GM12878 (cell line): ENCODE measurements around the gene ENTPD3. TPM values are rescaled to one million over a fixed set of nuclear protein-coding genes. Genes with fewer than 3 reads are reported as not detected.

ENCODE experiments used
- ATAC-seq: fragments of 200-7000 bp; cut with Tn5 transposase; 3 replicates; pipeline ENCODE4 v1.9.1; 2020; ENCODE audit warnings: mild to moderate bottlenecking, moderate library complexity
- BruUV-seq: library from RNA; stranded (reverse); fragments of 400-500 nt; replicated peaks from 2 replicates; lab custom pipeline; 2021; lab: Mats Ljungman, UMichigan
- CTCF ChIA-PET: fragments of 300-600 bp; sonication (Branson Sonifier 250); formaldehyde crosslinking; extraction: SDS; loops from one replicate; lab custom pipeline; 2021; ENCODE audit warnings: inconsistent platforms; lab: Yijun Ruan, JAX
- POLR2A ChIA-PET: fragments of 350-600 bp; formaldehyde crosslinking; extraction: SDS; loops from one replicate; lab custom pipeline; 2021; ENCODE audit warnings: inconsistent platforms; lab: Charles Lee
- RAD21 ChIA-PET: fragments of 300-600 bp; sonication (Branson Sonifier 250); formaldehyde crosslinking; loops from one replicate; lab custom pipeline; 2023; ENCODE audit warnings: antibody characterized with exemption; ENCODE audit not compliant: unreplicated experiment; lab: Charles Lee
- SMC1A ChIA-PET: fragments of 300-600 bp; sonication (Branson Sonifier 250); formaldehyde crosslinking; loops from one replicate; lab custom pipeline; 2023; ENCODE audit not compliant: unreplicated experiment, uncharacterized antibody; lab: Charles Lee
- DNase-seq: peaks from one replicate; pipeline ENCODE4 v3.0.0-alpha.2; 2011; ENCODE audit warnings: low read depth, low spot score
- FAIRE-seq: peaks from 3 replicates; lab custom pipeline; 2011; peaks lifted over from hg19 to GRCh38; lab: Jason Lieb, UNC
- H2AFZ ChIP-seq: 2 replicates; pipeline ENCODE4 v1.6.0; 2011; ENCODE audit warnings: low read depth, low read length, control low read depth; ENCODE audit not compliant: control insufficient read depth
- H3K27ac ChIP-seq: 2 replicates; pipeline ENCODE4 v1.5.1; 2011; ENCODE audit warnings: control low read depth; ENCODE audit not compliant: control insufficient read depth, insufficient read depth
- H3K27me3 ChIP-seq, 2 experiments: replicated peaks in 1 of 2; 2 replicates each; pipeline versions ENCODE4 v1.6.0 to v1.6.1; 2011; ENCODE audit warnings: low read length in 1 of 2; ENCODE audit not compliant: control insufficient read depth in 2 of 2, insufficient read depth in 2 of 2
- H3K36me3 ChIP-seq, 2 experiments: 2 replicates each; pipeline ENCODE4 v1.5.1; 2011; ENCODE audit warnings: low read length in 1 of 2; ENCODE audit not compliant: control insufficient read depth in 2 of 2, insufficient read depth in 2 of 2
- H3K4me1 ChIP-seq: 2 replicates; pipeline ENCODE4 v1.6.1; 2011; ENCODE audit warnings: mild to moderate bottlenecking, low read length, moderate library complexity, mixed read lengths; ENCODE audit not compliant: control insufficient read depth, insufficient read depth
- H3K4me2 ChIP-seq: 2 replicates; pipeline ENCODE4 v1.6.0; 2011; ENCODE audit warnings: control low read depth; ENCODE audit not compliant: control insufficient read depth, insufficient read depth
- H3K4me3 ChIP-seq: fragments of 200-600 bp; sonication (generic); 2 replicates; pipeline ENCODE4 v1.5.1; 2016
- H3K79me2 ChIP-seq: 2 replicates; pipeline ENCODE4 v1.6.0; 2011; ENCODE audit warnings: low read length; ENCODE audit not compliant: control insufficient read depth, insufficient read depth
- H3K9ac ChIP-seq: 2 replicates; pipeline ENCODE4 v1.8.0; 2011; ENCODE audit warnings: low read length, control low read depth, mixed read lengths; ENCODE audit not compliant: control insufficient read depth, insufficient read depth
- H3K9me3 ChIP-seq: replicated peaks from 3 replicates; pipeline ENCODE4 v1.5.1; 2011; ENCODE audit warnings: mild to moderate bottlenecking, low read length; ENCODE audit not compliant: control insufficient read depth, insufficient read depth
- H4K20me1 ChIP-seq: 2 replicates; pipeline ENCODE4 v1.6.0; 2011; ENCODE audit not compliant: control insufficient read depth, insufficient read depth
- CREB1 ChIP-seq: IDR thresholded peaks from 2 replicates; pipeline ENCODE4 v1.6.1; 2012; ENCODE audit warnings: low read depth, mild to moderate bottlenecking, inconsistent platforms
- FOXK2 ChIP-seq: fragments of 450-650 bp; IDR thresholded peaks from 2 replicates; pipeline ENCODE4 v1.6.1; 2017; ENCODE audit warnings: mild to moderate bottlenecking, moderate library complexity
- IKZF2 ChIP-seq, 2 experiments: fragments of 450-650 bp; IDR thresholded peaks; 2 replicates each; pipeline ENCODE4 v1.6.1; 2017; ENCODE audit warnings: mild to moderate bottlenecking in 2 of 2, moderate library complexity in 2 of 2
- MTA2 ChIP-seq: fragments of 450-650 bp; IDR thresholded peaks from 2 replicates; pipeline ENCODE4 v1.6.1; 2016; ENCODE audit warnings: low read depth, mild to moderate bottlenecking, moderate library complexity
- MTA3 ChIP-seq: IDR thresholded peaks from 2 replicates; pipeline ENCODE4 v1.6.1; 2012; ENCODE audit warnings: low read length, inconsistent platforms, borderline replicate concordance
- POLR2A ChIP-seq: IDR thresholded peaks from 2 replicates; pipeline ENCODE4 v1.6.1; 2011; ENCODE audit warnings: low read depth, mild to moderate bottlenecking, low read length
- POLR2AphosphoS5 ChIP-seq: IDR thresholded peaks from 2 replicates; pipeline ENCODE4 v1.6.1; 2011; ENCODE audit warnings: mild to moderate bottlenecking, low read length, inconsistent platforms
- POU2F2 ChIP-seq: IDR thresholded peaks from 3 replicates; pipeline ENCODE4 v1.6.1; 2011; ENCODE audit warnings: low read depth, mild to moderate bottlenecking, low read length, borderline replicate concordance
- WGBS: methylation state at CpG from one replicate; pipeline ENCODE4 v1.1.6; 2016; ENCODE audit warnings: low lambda C conversion rate; ENCODE audit not compliant: insufficient replicate concordance, insufficient coverage; ENCODE audit errors: missing lambda C conversion rate; 5-methylcytosine and 5-hydroxymethylcytosine counted together
- in situ Hi-C: fragments of 300-500 bp; cut with MboI; formaldehyde crosslinking; loops from 9 replicates; pipeline ENCODE4 v1.14.3; 2018; ENCODE audit warnings: mixed read lengths
- intact Hi-C: fragments of 100-400 bp; cut with micrococcal nuclease; formaldehyde crosslinking; loops from one replicate; pipeline ENCODE4 v1.14.2; 2022; ENCODE audit not compliant: unreplicated experiment
- polyA plus RNA-seq, 11 experiments: library from polyadenylated mRNA; depleted of rRNA in 4 of 11; unstranded in 6 of 11; stranded (reverse) in 5 of 11; fragments of >200 nt; fragmentation: Nextera tagmentation in 4 of 11; fragmentation: Illumina TruSeq in 1 of 11; extraction: Ambion mirVana in 4 of 11; extraction: Trizol in 1 of 11; gene quantifications; 1 replicate in 1 of 11; 2 replicates in 10 of 11; pipeline versions ENCODE4 v1.2.1 to v1.2.3, GENCODE V29; 2011 to 2016; ENCODE audit warnings: inconsistent platforms in 2 of 11, missing spikeins in 2 of 11, low read depth in 1 of 11
- total RNA-seq, 4 experiments: library from RNA; depleted of rRNA in 3 of 4; stranded (reverse); fragments of >200 nt in 3 of 4; fragmentation: Illumina TruSeq in 1 of 4; extraction: Trizol in 1 of 4; gene quantifications; 2 replicates each; pipeline versions ENCODE4 v1.2.1 to v1.2.3, GENCODE V29; 2013 to 2021
- TF ChIP-seq, protein P1 (sequence below): IDR thresholded peaks from 2 replicates; pipeline ENCODE4 v1.6.1; 2012; ENCODE audit warnings: low read depth, low read length, improper control_type of control experiment
- TF ChIP-seq, protein P2 (sequence below): fragments of 450-650 bp; IDR thresholded peaks from 2 replicates; pipeline ENCODE4 v1.6.1; 2017; ENCODE audit warnings: antibody characterized with exemption, mild to moderate bottlenecking, moderate library complexity
- TF ChIP-seq, protein P3 (sequence below): fragments of 450-650 bp; conservative IDR thresholded peaks from 2 replicates; pipeline ENCODE4 v1.6.1; 2017; ENCODE audit warnings: mild to moderate bottlenecking, moderate library complexity

Gene ENTPD3
- total and polyA plus RNA-seq, 10 of the 15 experiments (the other 5 are each of a cell fraction or from before 2014, with no cell fraction given): 0.03 TPM; not detected in 9

DNA sequence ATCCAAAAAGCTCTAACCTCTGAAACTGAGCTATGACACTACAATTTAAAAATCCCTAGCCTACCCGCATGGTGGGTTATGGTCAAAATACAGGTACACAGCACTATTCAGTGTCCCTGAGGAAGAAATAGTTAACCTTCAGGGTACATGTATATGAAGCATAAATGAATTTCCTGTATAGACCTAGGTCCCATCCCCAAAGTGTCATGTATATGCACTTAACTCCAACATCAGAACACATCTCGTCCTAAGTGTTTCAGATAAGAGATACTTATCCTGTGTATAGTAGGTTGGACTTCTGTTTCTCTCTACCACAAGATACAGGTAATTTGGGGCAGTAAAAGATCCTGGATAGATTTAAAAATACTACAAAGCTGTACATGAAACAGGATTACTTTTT is 76.6 kb downstream of the ENTPD3 start (continued):
- TF ChIP-seq, protein P1, sequence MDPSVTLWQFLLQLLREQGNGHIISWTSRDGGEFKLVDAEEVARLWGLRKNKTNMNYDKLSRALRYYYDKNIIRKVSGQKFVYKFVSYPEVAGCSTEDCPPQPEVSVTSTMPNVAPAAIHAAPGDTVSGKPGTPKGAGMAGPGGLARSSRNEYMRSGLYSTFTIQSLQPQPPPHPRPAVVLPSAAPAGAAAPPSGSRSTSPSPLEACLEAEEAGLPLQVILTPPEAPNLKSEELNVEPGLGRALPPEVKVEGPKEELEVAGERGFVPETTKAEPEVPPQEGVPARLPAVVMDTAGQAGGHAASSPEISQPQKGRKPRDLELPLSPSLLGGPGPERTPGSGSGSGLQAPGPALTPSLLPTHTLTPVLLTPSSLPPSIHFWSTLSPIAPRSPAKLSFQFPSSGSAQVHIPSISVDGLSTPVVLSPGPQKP: no peak
- TF ChIP-seq CREB1: no peak
- TF ChIP-seq MTA3: no peak
- no peak for TF ChIP-seq IKZF2 (IDR thresholded peaks at IDR 0.05)

DNA sequence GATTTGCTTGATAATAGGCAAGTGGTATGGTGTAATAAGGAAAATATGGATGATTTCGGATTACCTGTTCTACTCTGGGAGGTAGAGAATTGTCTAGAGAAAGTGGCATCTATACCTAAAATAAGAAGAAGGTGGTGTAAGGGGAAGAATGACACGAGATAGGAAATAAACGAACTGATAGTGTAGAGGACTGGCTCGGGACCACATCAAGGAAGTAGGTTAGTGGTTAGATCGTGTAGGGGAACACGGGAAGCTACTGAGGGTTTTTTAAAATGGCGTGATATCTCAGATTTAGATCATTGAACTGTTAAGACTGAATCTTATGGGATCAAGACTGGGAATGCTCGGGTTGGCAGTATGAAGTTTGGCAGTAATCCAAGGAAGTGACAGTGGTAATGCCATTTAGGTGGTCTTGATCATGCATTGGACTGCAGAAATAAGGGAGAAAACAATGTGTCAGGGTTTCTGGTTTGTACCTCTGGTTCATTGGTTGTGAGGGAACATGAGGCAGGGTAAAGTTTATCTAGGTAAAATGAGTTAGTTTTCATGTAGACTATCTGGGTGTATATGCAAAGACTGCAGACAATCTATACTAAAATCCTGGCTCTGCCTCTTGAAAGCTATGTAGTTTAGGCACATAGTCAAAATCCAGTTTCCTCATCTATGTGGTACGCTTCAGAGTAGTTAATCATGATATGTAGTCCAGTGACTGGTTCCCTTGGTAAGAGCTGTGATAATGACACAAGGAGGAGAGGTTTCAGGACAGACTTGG is 77.5 kb downstream of the ENTPD3 start:
- H3K9ac ChIP-seq: no peak overlapping the region
- 42% methylated on average over 8 of the region's 9 CpGs for WGBS
- no peak for DNase-seq
- SMC1A ChIA-PET: interaction anchor here (1.7 kb wide), 1 partner anchor 14 kb away, joined by 3 read pairs; no protein-coding TSS in a partner anchor
- in situ Hi-C loops: no loop called here
- RAD21 ChIA-PET: no interaction called here
- TF ChIP-seq, protein P2, sequence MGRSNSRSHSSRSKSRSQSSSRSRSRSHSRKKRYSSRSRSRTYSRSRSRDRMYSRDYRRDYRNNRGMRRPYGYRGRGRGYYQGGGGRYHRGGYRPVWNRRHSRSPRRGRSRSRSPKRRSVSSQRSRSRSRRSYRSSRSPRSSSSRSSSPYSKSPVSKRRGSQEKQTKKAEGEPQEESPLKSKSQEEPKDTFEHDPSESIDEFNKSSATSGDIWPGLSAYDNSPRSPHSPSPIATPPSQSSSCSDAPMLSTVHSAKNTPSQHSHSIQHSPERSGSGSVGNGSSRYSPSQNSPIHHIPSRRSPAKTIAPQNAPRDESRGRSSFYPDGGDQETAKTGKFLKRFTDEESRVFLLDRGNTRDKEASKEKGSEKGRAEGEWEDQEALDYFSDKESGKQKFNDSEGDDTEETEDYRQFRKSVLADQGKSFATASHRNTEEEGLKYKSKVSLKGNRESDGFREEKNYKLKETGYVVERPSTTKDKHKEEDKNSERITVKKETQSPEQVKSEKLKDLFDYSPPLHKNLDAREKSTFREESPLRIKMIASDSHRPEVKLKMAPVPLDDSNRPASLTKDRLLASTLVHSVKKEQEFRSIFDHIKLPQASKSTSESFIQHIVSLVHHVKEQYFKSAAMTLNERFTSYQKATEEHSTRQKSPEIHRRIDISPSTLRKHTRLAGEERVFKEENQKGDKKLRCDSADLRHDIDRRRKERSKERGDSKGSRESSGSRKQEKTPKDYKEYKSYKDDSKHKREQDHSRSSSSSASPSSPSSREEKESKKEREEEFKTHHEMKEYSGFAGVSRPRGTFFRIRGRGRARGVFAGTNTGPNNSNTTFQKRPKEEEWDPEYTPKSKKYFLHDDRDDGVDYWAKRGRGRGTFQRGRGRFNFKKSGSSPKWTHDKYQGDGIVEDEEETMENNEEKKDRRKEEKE: no peak
- TF ChIP-seq FOXK2: no peak
- peak; percentile 40; the same call in 1 of the 2 replicates for TF ChIP-seq POLR2A
- no peak for TF ChIP-seq MTA2
- TF ChIP-seq POU2F2: peak; percentile 9; the same call in 1 of the 3 replicates
- TF ChIP-seq POLR2AphosphoS5: peak; percentile 59; the same call in 1 of the 2 replicates
- TF ChIP-seq, protein P3, sequence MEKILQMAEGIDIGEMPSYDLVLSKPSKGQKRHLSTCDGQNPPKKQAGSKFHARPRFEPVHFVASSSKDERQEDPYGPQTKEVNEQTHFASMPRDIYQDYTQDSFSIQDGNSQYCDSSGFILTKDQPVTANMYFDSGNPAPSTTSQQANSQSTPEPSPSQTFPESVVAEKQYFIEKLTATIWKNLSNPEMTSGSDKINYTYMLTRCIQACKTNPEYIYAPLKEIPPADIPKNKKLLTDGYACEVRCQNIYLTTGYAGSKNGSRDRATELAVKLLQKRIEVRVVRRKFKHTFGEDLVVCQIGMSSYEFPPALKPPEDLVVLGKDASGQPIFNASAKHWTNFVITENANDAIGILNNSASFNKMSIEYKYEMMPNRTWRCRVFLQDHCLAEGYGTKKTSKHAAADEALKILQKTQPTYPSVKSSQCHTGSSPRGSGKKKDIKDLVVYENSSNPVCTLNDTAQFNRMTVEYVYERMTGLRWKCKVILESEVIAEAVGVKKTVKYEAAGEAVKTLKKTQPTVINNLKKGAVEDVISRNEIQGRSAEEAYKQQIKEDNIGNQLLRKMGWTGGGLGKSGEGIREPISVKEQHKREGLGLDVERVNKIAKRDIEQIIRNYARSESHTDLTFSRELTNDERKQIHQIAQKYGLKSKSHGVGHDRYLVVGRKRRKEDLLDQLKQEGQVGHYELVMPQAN: no peak
- TF ChIP-seq, all 136 proteins: peak for 3
- Histone ChIP-seq H3K79me2 (peaks cover 6% of the 10 kb centered on the region), H3K27ac (no peak overlapping the region), H3K4me2 (no peak overlapping the region), H3K27me3 (no peaks in the 10 kb centered on the region), H3K4me1 (no peaks in the 10 kb centered on the region), H4K20me1 (no peaks in the 10 kb centered on the region), H3K9me3 (no peaks in the 10 kb centered on the region), H3K36me3 (peaks cover 7 to 21% of the 10 kb centered on the region in 2 experiments), H3K4me3 (no peak overlapping the region), H2AFZ (no peak overlapping the region)
- ChIA-PET POLR2A (no interaction called here), CTCF (no interaction called here)
- intact Hi-C loops: no loop called here
- FAIRE-seq: no peak
- BruUV-seq: no TSS peak
- peak; percentile 7; the same call in 2 of the 3 replicates for ATAC-seq
